IMR-90 (cell line): Measurements from ENCODE around the gene SLC25A24. TPM values are rescaled to one million over a fixed set of nuclear protein-coding genes. Genes with fewer than 3 reads are reported as not detected.
"Not testable (repeated sequence)": the region's sequence is repeated elsewhere in the genome, so short reads cannot be mapped to it uniquely, and the experiment has no call there.

Experiments
- ATAC-seq: fragments of 200-7000 bp; cut with Tn5 transposase; 2 replicates; pipeline ENCODE4 v1.9.1; 2020; ENCODE audit warnings: low read depth, mild to moderate bottlenecking, moderate library complexity
- BruUV-seq: library from RNA; stranded (reverse); fragments of 400-500 nt; replicated peaks from 2 replicates; lab custom pipeline; 2021; lab: Mats Ljungman, UMichigan
- CTCF ChIA-PET: fragments of 300-600 bp; formaldehyde crosslinking; extraction: SDS; loops from one replicate; lab custom pipeline; 2021; ENCODE audit warnings: antibody characterized with exemption; lab: Yijun Ruan, JAX
- POLR2A ChIA-PET: fragments of 300-600 bp; sonication (Branson Sonifier 250); formaldehyde crosslinking; loops from one replicate; lab custom pipeline; 2022; ENCODE audit warnings: antibody characterized with exemption; ENCODE audit not compliant: unreplicated experiment; lab: Charles Lee
- DNase-seq: peaks from one replicate; pipeline ENCODE4 v3.0.0; 2013
- H2AFZ ChIP-seq: replicated peaks from 2 replicates; pipeline ENCODE3; 2013; ENCODE audit warnings: low read length, mild to moderate bottlenecking; ENCODE audit not compliant: poor library complexity
- H2AK5ac ChIP-seq: 2 replicates; pipeline ENCODE4 v1.6.1; 2013; ENCODE audit warnings: low read depth, low read length, inconsistent platforms
- H2AK9ac ChIP-seq: replicated peaks from 2 replicates; pipeline ENCODE3; 2013; ENCODE audit warnings: mild to moderate bottlenecking, low read depth, low read length, moderate library complexity; ENCODE audit not compliant: poor library complexity
- H2BK120ac ChIP-seq: 2 replicates; pipeline ENCODE4 v1.6.1; 2013; ENCODE audit warnings: low read depth, low read length, inconsistent platforms
- H2BK15ac ChIP-seq: 3 replicates; pipeline ENCODE4 v1.6.1; 2013; ENCODE audit warnings: low read depth, low read length, inconsistent platforms
- H2BK20ac ChIP-seq: 2 replicates; pipeline ENCODE4 v1.6.1; 2013; ENCODE audit warnings: low read depth, mild to moderate bottlenecking, inconsistent platforms, low read length, moderate library complexity
- H2BK5ac ChIP-seq: 2 replicates; pipeline ENCODE4 v1.6.1; 2013; ENCODE audit warnings: mild to moderate bottlenecking, low read depth, low read length, inconsistent platforms; ENCODE audit not compliant: poor library complexity, severe bottlenecking
- H3K14ac ChIP-seq: replicated peaks from 2 replicates; pipeline ENCODE4 v1.6.1; 2013; ENCODE audit warnings: low read depth, low read length, inconsistent platforms
- H3K18ac ChIP-seq: 2 replicates; pipeline ENCODE4 v1.6.1; 2013; ENCODE audit warnings: low read depth, low read length, control low read depth
- H3K23ac ChIP-seq: 2 replicates; pipeline ENCODE4 v1.6.1; 2013; ENCODE audit warnings: low read depth, low read length, inconsistent platforms
- H3K27ac ChIP-seq: 2 replicates; pipeline ENCODE4 v1.5.1; 2013; ENCODE audit warnings: mild to moderate bottlenecking, control low read depth, low read length; ENCODE audit not compliant: insufficient read depth
- H3K27me3 ChIP-seq: 2 replicates; pipeline ENCODE4 v1.6.1; 2013; ENCODE audit warnings: low read length; ENCODE audit not compliant: control insufficient read depth, insufficient read depth
- H3K36me3 ChIP-seq: 2 replicates; pipeline ENCODE4 v1.6.1; 2013; ENCODE audit warnings: low read length, mixed read lengths; ENCODE audit not compliant: control insufficient read depth, insufficient read depth
- H3K4ac ChIP-seq: 2 replicates; pipeline ENCODE4 v1.6.1; 2013; ENCODE audit warnings: low read depth, low read length, inconsistent platforms
- H3K4me1 ChIP-seq: 2 replicates; pipeline ENCODE4 v1.6.1; 2013; ENCODE audit warnings: low read length, mixed read lengths; ENCODE audit not compliant: control insufficient read depth, insufficient read depth
- H3K4me2 ChIP-seq: 2 replicates; pipeline ENCODE4 v1.6.1; 2013; ENCODE audit warnings: low read depth, mild to moderate bottlenecking, control low read depth, low read length, moderate library complexity
- H3K4me3 ChIP-seq: 2 replicates; pipeline ENCODE4 v1.5.1; 2013; ENCODE audit warnings: low read depth, mild to moderate bottlenecking, control low read depth, low read length, moderate library complexity; ENCODE audit not compliant: insufficient read depth
- H3K56ac ChIP-seq: 2 replicates; pipeline ENCODE4 v1.6.1; 2013; ENCODE audit warnings: low read length, inconsistent platforms; ENCODE audit not compliant: insufficient read depth; ENCODE audit errors: extremely low read depth
- H3K79me1 ChIP-seq, 2 experiments: 2 replicates each; pipeline ENCODE4 v1.6.1; 2013; ENCODE audit warnings: low read length in 2 of 2, inconsistent platforms in 1 of 2, low read depth in 1 of 2
- H3K9ac ChIP-seq: 2 replicates; pipeline ENCODE4 v1.6.1; 2013; ENCODE audit warnings: low read depth, low read length, control low read depth
- H3K9me1 ChIP-seq: 2 replicates; pipeline ENCODE4 v1.6.1; 2013; ENCODE audit warnings: low read length, inconsistent platforms; ENCODE audit not compliant: insufficient read depth
- H3K9me3 ChIP-seq: 2 replicates; pipeline ENCODE4 v1.6.1; 2013; ENCODE audit warnings: low read length; ENCODE audit not compliant: control insufficient read depth, insufficient read depth
- H4K20me1 ChIP-seq: 2 replicates; pipeline ENCODE4 v1.6.1; 2013; ENCODE audit warnings: low read length, inconsistent platforms; ENCODE audit not compliant: insufficient read depth
- H4K5ac ChIP-seq: 2 replicates; pipeline ENCODE4 v1.6.1; 2013; ENCODE audit warnings: mild to moderate bottlenecking, low read depth, low read length, control low read depth
- H4K8ac ChIP-seq, 2 experiments: 2 replicates each; pipeline ENCODE4 v1.6.1; 2013; ENCODE audit warnings: low read depth in 2 of 2, low read length in 2 of 2, control low read depth in 1 of 2, inconsistent platforms in 1 of 2
- H4K91ac ChIP-seq: 2 replicates; pipeline ENCODE4 v1.6.1; 2013; ENCODE audit warnings: low read depth, low read length, inconsistent platforms; ENCODE audit not compliant: insufficient read depth
- WGBS, 2 experiments: methylation state at CpG; one replicate each; pipeline versions ENCODE4 v1.1.5 to v1.1.7; 2013; ENCODE audit warnings: missing lambda C conversion rate in 2 of 2; ENCODE audit not compliant: insufficient read length in 1 of 2; ENCODE audit errors: extremely low coverage in 2 of 2; 5-methylcytosine and 5-hydroxymethylcytosine counted together
- dilution Hi-C: fragments of 300-500 bp; cut with HindIII; formaldehyde crosslinking; loops from one replicate; pipeline ENCODE4 v1.14.3; 2018; ENCODE audit warnings: low sequenced_read_pairs; ENCODE audit not compliant: unreplicated experiment
- in situ Hi-C: fragments of 300-500 bp; cut with MboI; formaldehyde crosslinking; loops from 3 replicates; pipeline ENCODE4 v1.14.3; 2019; ENCODE audit warnings: low sequenced_read_pairs, inconsistent platforms, mixed read lengths
- intact Hi-C: fragments of 100-400 bp; cut with micrococcal nuclease; formaldehyde crosslinking; loops from 2 replicates; pipeline ENCODE4 v1.10.0; 2022
- polyA plus RNA-seq, 3 experiments: library from polyadenylated mRNA; depleted of rRNA; stranded (reverse); fragments of >200 nt; gene quantifications; 2 replicates each; pipeline ENCODE4 v1.2.3, GENCODE V29; 2012; ENCODE audit warnings: low replicate concordance in 1 of 3
- total RNA-seq: library from RNA; depleted of rRNA; stranded (reverse); fragments of >200 nt; gene quantifications from 2 replicates; pipeline ENCODE4 v1.2.3, GENCODE V29; 2012

Gene SLC25A24
- total and polyA plus RNA-seq, 2 of the 4 experiments (the other 2 are of a cell fraction) = 19.4 to 20.4 TPM

DNA sequence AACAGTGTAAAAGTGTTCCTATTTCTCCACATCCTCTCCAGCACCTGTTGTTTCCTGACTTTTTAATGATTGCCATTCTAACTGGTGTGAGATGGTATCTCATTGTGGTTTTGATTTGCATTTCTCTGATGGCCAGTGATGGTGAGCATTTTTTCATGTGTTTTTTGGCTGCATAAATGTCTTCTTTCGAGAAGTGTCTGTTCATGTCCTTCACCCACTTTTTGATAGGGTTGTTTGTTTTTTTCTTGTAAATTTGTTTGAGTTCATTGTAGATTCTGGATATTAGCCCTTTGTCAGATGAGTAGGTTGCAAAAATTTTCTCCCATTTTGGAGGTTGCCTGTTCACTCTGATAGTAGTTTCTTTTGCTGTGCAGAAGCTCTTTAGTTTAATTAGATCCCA lies 37.7 kb downstream of the SLC25A24 start:
- H3K18ac ChIP-seq, DNase-seq, H2AK5ac ChIP-seq, H3K27ac ChIP-seq, BruUV-seq, H3K14ac ChIP-seq, H3K27me3 ChIP-seq, H3K56ac ChIP-seq, H2BK5ac ChIP-seq, H4K20me1 ChIP-seq, dilution Hi-C loops, H3K9me1 ChIP-seq, H4K8ac ChIP-seq, H2BK120ac ChIP-seq, in situ Hi-C loops, H3K9me3 ChIP-seq, ATAC-seq, H2AFZ ChIP-seq, H3K36me3 ChIP-seq, H4K91ac ChIP-seq, H2BK20ac ChIP-seq, H4K5ac ChIP-seq, intact Hi-C loops, H3K79me1 ChIP-seq, H2BK15ac ChIP-seq, H3K4me2 ChIP-seq, H3K4me3 ChIP-seq, H2AK9ac ChIP-seq, CTCF ChIA-PET, H3K4me1 ChIP-seq, H3K4ac ChIP-seq, POLR2A ChIA-PET, H3K23ac ChIP-seq, H3K9ac ChIP-seq: not testable (repeated sequence)
- no CpG with 5 or more reads among the region's 1 CpG for WGBS, 2 experiments

DNA sequence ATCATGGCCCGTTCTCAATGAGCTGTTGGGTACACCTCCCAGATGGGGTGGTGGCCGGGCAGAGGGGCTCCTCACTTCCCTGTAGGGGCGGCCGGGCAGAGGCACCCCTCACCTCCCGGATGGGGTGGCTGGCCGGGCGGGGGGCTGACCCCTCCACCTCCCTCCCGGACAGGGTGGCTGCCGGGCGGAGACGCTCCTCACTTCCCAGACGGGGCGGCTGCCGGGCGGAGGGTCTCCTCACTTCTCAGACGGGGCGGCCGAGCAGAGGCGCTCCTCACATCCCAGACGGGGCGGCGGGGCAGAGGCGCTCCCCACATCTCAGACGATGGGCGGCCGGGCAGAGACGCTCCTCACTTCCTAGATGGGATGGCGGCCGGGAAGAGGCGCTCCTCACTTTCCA lies 40.2 kb downstream of the SLC25A24 start:
- H2AK9ac ChIP-seq, dilution Hi-C loops, H3K4ac ChIP-seq, DNase-seq, H2AFZ ChIP-seq, H3K27ac ChIP-seq, H3K4me1 ChIP-seq, H4K91ac ChIP-seq, H4K8ac ChIP-seq, H4K5ac ChIP-seq, H2BK20ac ChIP-seq, BruUV-seq, H3K9me1 ChIP-seq, CTCF ChIA-PET, in situ Hi-C loops, H3K18ac ChIP-seq, H3K9me3 ChIP-seq, ATAC-seq, H3K27me3 ChIP-seq, H3K9ac ChIP-seq, H3K4me2 ChIP-seq, H3K14ac ChIP-seq, H3K23ac ChIP-seq, H3K79me1 ChIP-seq, H3K36me3 ChIP-seq, H2BK15ac ChIP-seq, H2BK5ac ChIP-seq, H4K20me1 ChIP-seq, H2BK120ac ChIP-seq, H3K56ac ChIP-seq, POLR2A ChIA-PET, H3K4me3 ChIP-seq, H2AK5ac ChIP-seq, intact Hi-C loops: not testable (repeated sequence)
- no CpG with 5 or more reads among the region's 30 CpGs for WGBS, 2 experiments
